Measurements from ENCODE around the gene MCF2L2. TPM values are rescaled to one million over a fixed set of nuclear protein-coding genes. Genes with fewer than 3 reads are reported as not detected.

Gene MCF2L2
- total and polyA plus RNA-seq, 9 of the 15 experiments (the other 6 are each of a cell fraction or from before 2014, with no cell fraction given), result 0.56 to 4.2 (median 3.0) TPM

DNA sequence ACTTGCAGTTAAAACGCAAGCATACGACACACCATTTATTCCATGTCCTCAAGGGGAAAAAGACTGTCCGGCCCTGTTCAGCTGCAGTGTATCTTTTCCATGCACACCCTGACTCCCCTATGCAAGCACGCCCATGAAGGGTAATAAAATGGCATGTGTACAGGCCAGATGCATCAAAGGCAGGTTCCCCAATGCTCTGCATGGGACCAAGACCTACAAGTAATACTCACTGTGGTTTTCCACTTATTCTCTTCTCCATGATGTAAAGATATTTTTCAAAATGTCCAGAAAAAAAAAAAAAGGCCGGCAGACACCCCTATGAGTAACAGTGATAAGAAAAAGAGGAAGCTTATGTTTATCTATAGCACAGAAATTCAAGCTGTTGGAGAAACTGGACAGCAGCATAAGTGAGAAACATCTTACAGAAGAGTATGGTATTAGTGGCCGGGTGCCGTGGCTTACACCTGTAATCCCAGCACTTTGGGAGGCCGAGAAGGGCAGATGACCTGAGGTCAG is 70.8 kb downstream of the MCF2L2 start (continued):
- peak in 1 of 2 experiments; percentile 58; a peak in 1 of 4 replicates for TF ChIP-seq ZMIZ1 (IDR thresholded peaks at IDR 0.05; ENCODE audit: low read depth in 2 of 2, low read length in 2 of 2)
- peak in 1 of 2 experiments; percentile 37; a peak in 1 of 4 replicates for TF ChIP-seq RCOR1 (IDR thresholded peaks at IDR 0.05; ENCODE audit: borderline replicate concordance in 1 of 2, low read depth in 2 of 2, low read length in 2 of 2)
- no peak for TF ChIP-seq SRSF1 (IDR thresholded peaks at IDR 0.05; ENCODE audit: low read depth, low read length)
- TF ChIP-seq HLTF (IDR thresholded peaks at IDR 0.05), result no peak
- peak; percentile 89; the same call in 1 of the 2 replicates for TF ChIP-seq ZNF644 (tag; IDR thresholded peaks at IDR 0.05; ENCODE audit: low read depth)
- peak; percentile 68 for TF ChIP-seq ZEB2 (IDR thresholded peaks at IDR 0.05)
- TF ChIP-seq RB1 (IDR thresholded peaks at IDR 0.05; ENCODE audit: low read depth), result no peak
- TF ChIP-seq MAFK (IDR thresholded peaks at IDR 0.05; ENCODE audit: low read length), result peak; percentile 3; the same call in 1 of the 2 replicates
- no peak for TF ChIP-seq ZC3H4 (CRISPR knock-in tag; IDR thresholded peaks at IDR 0.05; ENCODE audit: borderline replicate concordance)
- no peak for TF ChIP-seq NR2C2 (CRISPR knock-in tag; IDR thresholded peaks at IDR 0.05)
- TF ChIP-seq NR2C2 (tag; IDR thresholded peaks at IDR 0.05), result peak; percentile 6; the same call in 1 of the 2 replicates
- peak; percentile 91 to 94 for TF ChIP-seq TRIM24 (IDR thresholded peaks at IDR 0.05)
- peak; percentile 98 for TF ChIP-seq SMARCA4 (IDR thresholded peaks at IDR 0.05)
- TF ChIP-seq NFIC (IDR thresholded peaks at IDR 0.05), result peak; percentile 63
- peak; percentile 78 for TF ChIP-seq SPI1 (IDR thresholded peaks at IDR 0.05; ENCODE audit: borderline replicate concordance, low read depth, low read length)
- TF ChIP-seq FUS (optimal IDR thresholded peaks at IDR 0.05; ENCODE audit: low read depth, low read length), result no peak
- peak; percentile 87; the same call in 1 of the 2 replicates for TF ChIP-seq ZNF395 (CRISPR knock-in tag; IDR thresholded peaks at IDR 0.05)
- peak; percentile 93 for TF ChIP-seq SMAD4 (CRISPR knock-in tag; conservative IDR thresholded peaks at IDR 0.05)
- no peak for TF ChIP-seq CEBPZ (IDR thresholded peaks at IDR 0.05; ENCODE audit: borderline replicate concordance, low read depth, low read length)
- TF ChIP-seq HDAC2 (IDR thresholded peaks at IDR 0.05), result 0 out of 2 replicates have a peak, but pooled peaks have one; percentile 82
- TF ChIP-seq FOXJ3 (CRISPR knock-in tag; IDR thresholded peaks at IDR 0.05), result no peak
- TF ChIP-seq ZNF431 (CRISPR knock-in tag; IDR thresholded peaks at IDR 0.05), result no peak
- peak; percentile 91 for TF ChIP-seq TAL1 (IDR thresholded peaks at IDR 0.05)
